ENCODE measurements around the gene TMEM207.

TMEM207 gene

GRCh38 chr3:190444576-190445145 is 5.0 kb downstream of the TMEM207 start:
- no peak for DNase-seq (ENCODE audit: extremely low read depth in 1 of 2, low read depth in 1 of 2)

- no peak for DNase-seq (ENCODE audit: extremely low read depth in 1 of 2, low read depth in 1 of 2)
Observed at GRCh38 chr3:190444006-190444405, 5.7 kb downstream of the TMEM207 start.

- no peak for DNase-seq (ENCODE audit: extremely low read depth in 1 of 2, low read depth in 1 of 2)
Observed at GRCh38 chr3:190443257-190443656, 6.4 kb downstream of the TMEM207 start.

GRCh38 chr3:190442240-190442639 is 7.5 kb downstream of the TMEM207 start:
- no peak for DNase-seq (ENCODE audit: extremely low read depth in 1 of 2, low read depth in 1 of 2)

- DNase-seq (ENCODE audit: extremely low read depth in 1 of 2, low read depth in 1 of 2): no peak
Observed at GRCh38 chr3:190436331-190436730, 13.4 kb downstream of the TMEM207 start.

- no peak for DNase-seq (ENCODE audit: extremely low read depth in 1 of 2, low read depth in 1 of 2)
Observed at GRCh38 chr3:190435618-190436017, 14.1 kb downstream of the TMEM207 start.

- no peak for DNase-seq (ENCODE audit: extremely low read depth in 1 of 2, low read depth in 1 of 2)
Observed at GRCh38 chr3:190433626-190434025, 16.1 kb downstream of the TMEM207 start.

- DNase-seq (ENCODE audit: extremely low read depth in 1 of 2, low read depth in 1 of 2): no peak
Observed at GRCh38 chr3:190432216-190432615, 17.5 kb downstream of the TMEM207 start.

- no peak for DNase-seq (ENCODE audit: extremely low read depth in 1 of 2, low read depth in 1 of 2)
Observed at GRCh38 chr3:190430906-190431305, 18.8 kb downstream of the TMEM207 start.

- no peak for DNase-seq (ENCODE audit: extremely low read depth in 1 of 2, low read depth in 1 of 2)
Observed at GRCh38 chr3:190429681-190430080, 20.0 kb downstream of the TMEM207 start.

- no peak for DNase-seq (ENCODE audit: extremely low read depth in 1 of 2, low read depth in 1 of 2)
Observed at GRCh38 chr3:190426806-190427507, 22.7 kb downstream of the TMEM207 start.

- DNase-seq (ENCODE audit: extremely low read depth in 1 of 2, low read depth in 1 of 2): no peak
Observed at GRCh38 chr3:190425833-190426232, 23.9 kb downstream of the TMEM207 start.

GRCh38 chr3:190424478-190425439 is 24.9 kb downstream of the TMEM207 start:
- DNase-seq (ENCODE audit: extremely low read depth in 1 of 2, low read depth in 1 of 2): peak in 1 of 2 donors; percentile 16

GRCh38 chr3:190424108-190424477 is 25.6 kb downstream of the TMEM207 start:
- DNase-seq (ENCODE audit: extremely low read depth in 1 of 2, low read depth in 1 of 2): no peak

- no peak for DNase-seq (ENCODE audit: extremely low read depth in 1 of 2, low read depth in 1 of 2)
Observed at GRCh38 chr3:190414297-190414696, 35.4 kb downstream of the TMEM207 start.

GRCh38 chr3:190404715-190405114 is 45.0 kb downstream of the TMEM207 start:
- DNase-seq (ENCODE audit: extremely low read depth in 1 of 2, low read depth in 1 of 2): no peak

- no peak for DNase-seq (ENCODE audit: extremely low read depth in 1 of 2, low read depth in 1 of 2)
Observed at GRCh38 chr3:190401963-190402362, 47.7 kb downstream of the TMEM207 start.

GRCh38 chr3:190399677-190400076 is 50.0 kb downstream of the TMEM207 start:
- no peak for DNase-seq (ENCODE audit: extremely low read depth in 1 of 2, low read depth in 1 of 2)

- no peak for DNase-seq (ENCODE audit: extremely low read depth in 1 of 2, low read depth in 1 of 2)
Observed at GRCh38 chr3:190397889-190398288, 51.8 kb downstream of the TMEM207 start.

- DNase-seq (ENCODE audit: extremely low read depth in 1 of 2, low read depth in 1 of 2): no peak
Observed at GRCh38 chr3:190396001-190396400, 53.7 kb downstream of the TMEM207 start.

GRCh38 chr3:190388703-190389102 is 61.0 kb downstream of the TMEM207 start:
- DNase-seq (ENCODE audit: extremely low read depth in 1 of 2, low read depth in 1 of 2): no peak

Data from stimulated activated CD8-positive, alpha-beta memory T cell treated with anti-CD3 and anti-CD28 coated beads, Interleukin-7, amount 100 ng/mL, for 48 hours (primary cell).